ENCODE data around the gene RBM3.
A peak's percentile ranks its signal among the peaks of the same experiment; 100 is the strongest.
"Not testable (repeated sequence)": the region's sequence is repeated elsewhere in the genome, so short reads cannot be mapped to it uniquely, and the experiment has no call there.

The RBM3 gene

GRCh38 chrX:48574270-48575266 is at the start of gene RBM3 (continued):
- TF ChIP-seq MEIS1 (CRISPR knock-in tag; IDR thresholded peaks at IDR 0.05; ENCODE audit: borderline replicate concordance) (no peak), ZNF280D (tag by site-specific recombination; IDR thresholded peaks at IDR 0.05) (no peak), ZNF449 (tag by site-specific recombination; IDR thresholded peaks at IDR 0.05) (0 out of 2 replicates have a peak, but pooled peaks have one; percentile 39), SETDB1 (IDR thresholded peaks at IDR 0.05; ENCODE audit: insufficient read length, low read length) (no peak), ZNF398 (tag by site-specific recombination; IDR thresholded peaks at IDR 0.05) (no peak), ZBTB26 (tag by site-specific recombination; optimal IDR thresholded peaks at IDR 0.05) (peak; percentile 73), SP3 (tag by site-specific recombination; IDR thresholded peaks at IDR 0.05) (peak; percentile 75), ZNF501 (tag by site-specific recombination; IDR thresholded peaks at IDR 0.05) (peak; percentile 78; the same call in 1 of the 2 replicates), KLF10 (tag by site-specific recombination; IDR thresholded peaks at IDR 0.05) (peak; percentile 95), ZBTB10 (tag by site-specific recombination; IDR thresholded peaks at IDR 0.05) (peak; percentile 98; the same call in 1 of the 2 replicates), ZBTB48 (tag by site-specific recombination; IDR thresholded peaks at IDR 0.05) (peak; percentile 56; the same call in 1 of the 2 replicates), ZNF335 (tag by site-specific recombination; conservative IDR thresholded peaks at IDR 0.05) (peak; percentile 44), ZEB2 (tag by site-specific recombination; IDR thresholded peaks at IDR 0.05) (no peak; the same call in 1 of the 2 replicates), KLF8 (tag by site-specific recombination; IDR thresholded peaks at IDR 0.05) (peak; percentile 98), ZNF416 (tag by site-specific recombination; IDR thresholded peaks at IDR 0.05) (no peak)
- TF ChIP-seq, protein P1, sequence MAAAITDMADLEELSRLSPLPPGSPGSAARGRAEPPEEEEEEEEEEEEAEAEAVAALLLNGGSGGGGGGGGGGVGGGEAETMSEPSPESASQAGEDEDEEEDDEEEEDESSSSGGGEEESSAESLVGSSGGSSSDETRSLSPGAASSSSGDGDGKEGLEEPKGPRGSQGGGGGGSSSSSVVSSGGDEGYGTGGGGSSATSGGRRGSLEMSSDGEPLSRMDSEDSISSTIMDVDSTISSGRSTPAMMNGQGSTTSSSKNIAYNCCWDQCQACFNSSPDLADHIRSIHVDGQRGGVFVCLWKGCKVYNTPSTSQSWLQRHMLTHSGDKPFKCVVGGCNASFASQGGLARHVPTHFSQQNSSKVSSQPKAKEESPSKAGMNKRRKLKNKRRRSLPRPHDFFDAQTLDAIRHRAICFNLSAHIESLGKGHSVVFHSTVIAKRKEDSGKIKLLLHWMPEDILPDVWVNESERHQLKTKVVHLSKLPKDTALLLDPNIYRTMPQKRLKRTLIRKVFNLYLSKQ (tag by site-specific recombination; IDR thresholded peaks at IDR 0.05; ENCODE audit: borderline replicate concordance) = no peak
- TF ChIP-seq, protein P2, sequence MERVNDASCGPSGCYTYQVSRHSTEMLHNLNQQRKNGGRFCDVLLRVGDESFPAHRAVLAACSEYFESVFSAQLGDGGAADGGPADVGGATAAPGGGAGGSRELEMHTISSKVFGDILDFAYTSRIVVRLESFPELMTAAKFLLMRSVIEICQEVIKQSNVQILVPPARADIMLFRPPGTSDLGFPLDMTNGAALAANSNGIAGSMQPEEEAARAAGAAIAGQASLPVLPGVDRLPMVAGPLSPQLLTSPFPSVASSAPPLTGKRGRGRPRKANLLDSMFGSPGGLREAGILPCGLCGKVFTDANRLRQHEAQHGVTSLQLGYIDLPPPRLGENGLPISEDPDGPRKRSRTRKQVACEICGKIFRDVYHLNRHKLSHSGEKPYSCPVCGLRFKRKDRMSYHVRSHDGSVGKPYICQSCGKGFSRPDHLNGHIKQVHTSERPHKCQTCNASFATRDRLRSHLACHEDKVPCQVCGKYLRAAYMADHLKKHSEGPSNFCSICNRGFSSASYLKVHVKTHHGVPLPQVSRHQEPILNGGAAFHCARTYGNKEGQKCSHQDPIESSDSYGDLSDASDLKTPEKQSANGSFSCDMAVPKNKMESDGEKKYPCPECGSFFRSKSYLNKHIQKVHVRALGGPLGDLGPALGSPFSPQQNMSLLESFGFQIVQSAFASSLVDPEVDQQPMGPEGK (tag by site-specific recombination; IDR thresholded peaks at IDR 0.05) = no peak

DNA sequence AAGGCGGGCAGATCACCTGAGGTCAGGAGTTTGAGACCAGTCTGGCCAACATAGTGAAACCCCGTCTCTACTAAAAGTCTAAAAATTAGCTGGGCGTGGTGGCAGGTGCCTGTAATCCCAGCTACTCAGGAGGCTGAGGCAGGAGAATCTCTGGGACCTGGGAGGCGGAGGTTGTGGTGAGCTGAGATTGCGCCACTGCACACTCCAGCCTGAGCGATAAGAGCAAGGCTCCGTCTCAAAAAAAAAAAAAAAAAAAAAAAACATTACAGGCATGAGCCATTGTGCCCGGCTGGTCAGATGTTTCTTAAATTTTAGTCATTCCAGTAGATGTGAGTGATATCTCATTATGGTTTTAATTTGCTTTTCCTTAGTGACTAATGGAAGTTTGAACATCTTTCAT is 48.4 kb upstream of the RBM3 start:
- H3K4me3 ChIP-seq (ENCODE audit: low read depth, low read length); CTCF ChIA-PET; H3K4me1 ChIP-seq (ENCODE audit: control insufficient read depth, insufficient read depth, low read length); H3K27ac ChIP-seq (ENCODE audit: extremely low read depth, low read depth, low read length); H3K9me3 ChIP-seq (ENCODE audit: control insufficient read depth, insufficient read depth, low read depth, low read length): not testable (repeated sequence)
- peaks cover 27 to 40% of the 10 kb centered on the region in 2 experiments for H3K36me3 ChIP-seq (ENCODE audit: control insufficient read depth in 2 of 2, insufficient read depth in 1 of 2, low read length in 2 of 2)
- POLR2A ChIA-PET = interaction anchor here (0.9 kb wide), 1 partner anchor 14 kb away, joined by 4 read pairs; the partner anchor contains the start of gene TBC1D25
